ENCODE measurements around the gene SEZ6L. TPM values are rescaled to one million over a fixed set of nuclear protein-coding genes. Genes with fewer than 3 reads are reported as not detected.
A peak's percentile ranks its signal among the peaks of the same experiment; 100 is the strongest.
"Not testable (repeated sequence)": the region's sequence is repeated elsewhere in the genome, so short reads cannot be mapped to it uniquely, and the experiment has no call there.

SEZ6L gene
- polyA plus RNA-seq, 2 of the 4 experiments (the other 2 are of a cell fraction), result not detected

- TF ChIP-seq CBX2 (IDR thresholded peaks at IDR 0.05; ENCODE audit: borderline replicate concordance, low read depth), result no peak
- no peak for TF ChIP-seq NPAS2 (CRISPR knock-in tag; IDR thresholded peaks at IDR 0.05; ENCODE audit: borderline replicate concordance)
- TF ChIP-seq HDAC2 (IDR thresholded peaks at IDR 0.05), result no peak
- no peak for TF ChIP-seq BHLHE40 (IDR thresholded peaks at IDR 0.05; ENCODE audit: low read depth, low read length)
- no peak for TF ChIP-seq RCOR1 (IDR thresholded peaks at IDR 0.05; ENCODE audit: low read depth, low read length)
- no peak for TF ChIP-seq ELK1 (IDR thresholded peaks at IDR 0.05; ENCODE audit: low read depth, low read length)
- TF ChIP-seq EHMT2 (IDR thresholded peaks at IDR 0.05; ENCODE audit: low read depth), result no peak
- TF ChIP-seq HES2 (IDR thresholded peaks at IDR 0.05), result no peak
Measured at GRCh38 chr22:26404851-26405421, 235.7 kb downstream of the SEZ6L start (continued).

- FAIRE-seq (no peak), ATAC-seq (no peak), DNase-seq (ENCODE audit: low read depth in 1 of 2, low spot score in 1 of 2) (peak in 1 of 2 experiments; percentile 14)
- ChIA-PET CTCF (interaction anchor here (1.2 to 3.6 kb wide), 2 partner anchors 55 to 83 kb away, joined by 3 to 18 read pairs; no protein-coding TSS in a partner anchor), POLR2A (no interaction called here)
- WGBS (ENCODE audit: missing lambda C conversion rate), result 22% methylated on average over 4 of the region's 4 CpGs
- Histone ChIP-seq H3K9me3 (no peaks in the 10 kb centered on the region), H3K4me1 (no peaks in the 10 kb centered on the region), H3K4me2 (no peak overlapping the region), H3K27ac (no peak overlapping the region), H3K4me3 (no peak overlapping the region)
- TF ChIP-seq RCOR1 (IDR thresholded peaks at IDR 0.05; ENCODE audit: low read depth, low read length), result no peak
- no peak for TF ChIP-seq POLR2AphosphoS2 (conservative IDR thresholded peaks at IDR 0.05; ENCODE audit: low read length)
- TF ChIP-seq USF2 (IDR thresholded peaks at IDR 0.05), result peak; percentile 72
- no peak for TF ChIP-seq HOXA7 (CRISPR knock-in tag; IDR thresholded peaks at IDR 0.05)
- TF ChIP-seq MAZ (IDR thresholded peaks at IDR 0.05; ENCODE audit: borderline replicate concordance, low read depth, low read length), result no peak
- TF ChIP-seq JUN (IDR thresholded peaks at IDR 0.05), result no peak
- no peak for TF ChIP-seq ZC3H11A (IDR thresholded peaks at IDR 0.05)
- no peak for TF ChIP-seq HEYL (CRISPR knock-in tag; IDR thresholded peaks at IDR 0.05)
Measured at GRCh38 chr22:26406118-26406517, 236.9 kb downstream of the SEZ6L start.

- not testable (repeated sequence) for FAIRE-seq; H3K4me3 ChIP-seq; H3K4me2 ChIP-seq; H3K9me3 ChIP-seq; DNase-seq (ENCODE audit: low read depth in 1 of 2, low spot score in 1 of 2); ATAC-seq; H3K27ac ChIP-seq; H3K4me1 ChIP-seq
- POLR2A ChIA-PET, result interaction anchor here (0.7 kb wide), 1 partner anchor 13 kb away, joined by 4 read pairs; no protein-coding TSS in a partner anchor
- 45% methylated on average over 7 of the region's 7 CpGs for WGBS (ENCODE audit: missing lambda C conversion rate)
- CTCF ChIA-PET, result interaction anchor here (1.1 to 3.4 kb wide), 3 partner anchors 8 to 44 kb away, joined by 3 to 10 read pairs (median 3); no protein-coding TSS in a partner anchor
- peak; percentile 54 for TF ChIP-seq ZC3H11A (IDR thresholded peaks at IDR 0.05)
Measured at GRCh38 chr22:26408562-26409220, 239.4 kb downstream of the SEZ6L start.

GRCh38 chr22:26409719-26410335 is 240.6 kb downstream of the SEZ6L start:
- FAIRE-seq (no peak), DNase-seq (ENCODE audit: low read depth in 1 of 2, low spot score in 1 of 2) (no peak), ATAC-seq (no peak)
- POLR2A ChIA-PET, result no interaction called here
- Histone ChIP-seq H3K9me3 (no peaks in the 10 kb centered on the region), H3K27ac (no peak overlapping the region), H3K4me3 (no peak overlapping the region), H3K4me2 (no peak overlapping the region), H3K4me1 (no peaks in the 10 kb centered on the region)
- CTCF ChIA-PET, result interaction anchor here (1.1 to 3.4 kb wide), 6 partner anchors 9 to 94 kb away, joined by 3 to 11 read pairs (median 7); no protein-coding TSS in a partner anchor
- 47% methylated on average over 5 of the region's 5 CpGs for WGBS (ENCODE audit: missing lambda C conversion rate)
- no peak for TF ChIP-seq MAZ (IDR thresholded peaks at IDR 0.05; ENCODE audit: borderline replicate concordance, low read depth, low read length)
- TF ChIP-seq FOSL2 (IDR thresholded peaks at IDR 0.05), result no peak
- TF ChIP-seq FOSL2 (CRISPR knock-in tag; IDR thresholded peaks at IDR 0.05), result no peak

Data from A549 (cell line).